A673 (cell line): Measurements from ENCODE around the gene RASIP1. TPM values are rescaled to one million over a fixed set of nuclear protein-coding genes. Genes with fewer than 3 reads are reported as not detected.

ENCODE experiments used
- BruUV-seq: library from RNA; stranded (reverse); fragments of 400-500 nt; replicated peaks from 2 replicates; lab custom pipeline; 2021; lab: Mats Ljungman, UMichigan
- CTCF ChIA-PET: fragments of 300-600 bp; sonication (Branson Sonifier 250); formaldehyde crosslinking; loops from one replicate; lab custom pipeline; 2022; ENCODE audit warnings: antibody characterized with exemption; lab: Charles Lee
- POLR2A ChIA-PET: fragments of 300-600 bp; sonication (Branson Sonifier 250); formaldehyde crosslinking; loops from one replicate; lab custom pipeline; 2022; ENCODE audit warnings: antibody characterized with exemption; ENCODE audit not compliant: low non-redundant PET; lab: Charles Lee
- DNase-seq: peaks from one replicate; pipeline ENCODE4 v3.0.0-alpha.2; 2015; ENCODE audit warnings: low spot score
- H3K27ac ChIP-seq: fragments of 200-600 bp; sonication (generic); 2 replicates; pipeline ENCODE4 v1.5.1; 2016; ENCODE audit warnings: mixed run types, low read depth, mild to moderate bottlenecking, mixed read lengths, antibody characterized with exemption, low read length; ENCODE audit not compliant: poor library complexity, severe bottlenecking
- H3K27me3 ChIP-seq: fragments of 200-600 bp; sonication (generic); replicated peaks from 2 replicates; pipeline ENCODE4 v1.6.1; 2017; ENCODE audit warnings: mixed run types, low read depth, mild to moderate bottlenecking, mixed read lengths, antibody characterized with exemption, low read length; ENCODE audit not compliant: insufficient read depth, poor library complexity
- H3K36me3 ChIP-seq: fragments of 200-600 bp; sonication (generic); 2 replicates; pipeline ENCODE4 v1.6.1; 2016; ENCODE audit warnings: mixed run types, mild to moderate bottlenecking, mixed read lengths, antibody characterized with exemption, low read length; ENCODE audit not compliant: insufficient read depth, poor library complexity, severe bottlenecking
- H3K4me1 ChIP-seq: fragments of 200-600 bp; sonication (generic); 2 replicates; pipeline ENCODE4 v1.6.1; 2017; ENCODE audit warnings: mixed run types, mild to moderate bottlenecking, mixed read lengths, antibody characterized with exemption, low read length; ENCODE audit not compliant: insufficient read depth, poor library complexity, severe bottlenecking
- H3K4me3 ChIP-seq: fragments of 200-600 bp; sonication (generic); 2 replicates; pipeline ENCODE4 v1.5.1; 2016; ENCODE audit warnings: low read depth, mixed run types, mild to moderate bottlenecking, mixed read lengths, low read length; ENCODE audit not compliant: poor library complexity, severe bottlenecking
- H3K9me3 ChIP-seq: fragments of 200-600 bp; sonication (generic); 2 replicates; pipeline ENCODE4 v1.6.1; 2016; ENCODE audit warnings: mixed run types, low read depth, mild to moderate bottlenecking, mixed read lengths, antibody characterized with exemption, low read length; ENCODE audit not compliant: poor library complexity, severe bottlenecking
- EZH2 ChIP-seq: fragments of 200-600 bp; sonication (generic); IDR thresholded peaks from 2 replicates; pipeline ENCODE4 v1.6.1; 2017; ENCODE audit warnings: borderline replicate concordance, low read depth, mild to moderate bottlenecking, mixed read lengths, antibody characterized with exemption, low read length; ENCODE audit not compliant: poor library complexity, severe bottlenecking
- intact Hi-C: fragments of 100-400 bp; cut with micrococcal nuclease; formaldehyde crosslinking; loops from one replicate; pipeline ENCODE4 v1.10.0; 2022; ENCODE audit not compliant: unreplicated experiment
- total RNA-seq: library from RNA; stranded (reverse); gene quantifications from 2 replicates; pipeline ENCODE4 v1.2.3, GENCODE V29; 2021
- TF ChIP-seq, protein P1 (sequence below): fragments of 300-800, 200-600 bp; sonication (generic); conservative IDR thresholded peaks from 2 replicates; pipeline ENCODE4 v1.5.1; 2017; ENCODE audit warnings: low read depth, mild to moderate bottlenecking, antibody characterized with exemption, low read length, moderate library complexity, mixed read lengths

The RASIP1 gene
- total RNA-seq, 1 experiment from 2014 or later = 3.8 TPM

DNA sequence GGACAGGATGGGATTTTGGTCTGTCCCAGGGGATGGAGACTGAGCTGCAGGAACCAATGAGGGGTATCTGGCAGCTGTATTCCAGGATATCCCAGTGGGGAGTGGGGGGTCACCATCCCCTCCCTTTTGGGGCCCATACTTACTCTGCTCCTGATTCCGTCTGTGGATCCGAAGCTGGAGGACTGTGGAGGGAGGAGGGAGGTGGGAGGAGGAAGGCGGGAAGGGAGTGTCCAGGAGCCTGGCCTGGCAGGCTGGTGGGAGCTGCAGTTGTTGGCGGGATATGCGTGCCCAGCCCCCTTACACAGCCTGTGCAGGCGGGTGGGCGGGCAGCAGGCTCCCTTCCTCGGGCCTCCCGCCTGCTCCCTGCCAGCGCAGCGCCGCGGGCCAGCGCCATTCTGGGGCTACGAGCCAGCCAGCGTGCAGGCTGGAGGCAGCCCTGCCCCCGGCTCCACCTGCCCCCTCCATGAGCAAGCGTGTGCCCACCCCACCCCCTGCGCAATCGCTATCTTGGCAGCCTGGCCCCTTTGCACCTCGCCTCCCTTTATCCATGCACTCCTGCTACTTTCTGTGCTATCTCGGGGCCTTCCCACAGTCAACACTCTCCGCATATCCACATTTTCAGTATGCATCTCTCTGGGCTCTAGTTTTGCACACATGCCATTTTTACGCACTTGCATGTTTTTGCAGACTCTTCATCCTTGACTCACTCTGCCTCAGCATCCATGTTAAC, 23.7 kb downstream of the RASIP1 start:
- Histone ChIP-seq H3K27me3 (no peaks in the 10 kb centered on the region), H3K9me3 (no peaks in the 10 kb centered on the region), H3K27ac (peak overlapping the region; percentile 88), H3K4me3 (peak overlapping the region; percentile 66), H3K36me3 (no peaks in the 10 kb centered on the region), H3K4me1 (peaks cover 40% of the 10 kb centered on the region)
- CTCF ChIA-PET = interaction anchor here (1.0 to 1.1 kb wide), 2 partner anchors 9 to 22 kb away, joined by 3 read pairs; no protein-coding TSS in a partner anchor
- POLR2A ChIA-PET = interaction anchor here (0.5 kb wide), 1 partner anchor 33 kb away, joined by 3 read pairs; no protein-coding TSS in a partner anchor
- peak; percentile 89 for DNase-seq
- TF ChIP-seq, protein P1, sequence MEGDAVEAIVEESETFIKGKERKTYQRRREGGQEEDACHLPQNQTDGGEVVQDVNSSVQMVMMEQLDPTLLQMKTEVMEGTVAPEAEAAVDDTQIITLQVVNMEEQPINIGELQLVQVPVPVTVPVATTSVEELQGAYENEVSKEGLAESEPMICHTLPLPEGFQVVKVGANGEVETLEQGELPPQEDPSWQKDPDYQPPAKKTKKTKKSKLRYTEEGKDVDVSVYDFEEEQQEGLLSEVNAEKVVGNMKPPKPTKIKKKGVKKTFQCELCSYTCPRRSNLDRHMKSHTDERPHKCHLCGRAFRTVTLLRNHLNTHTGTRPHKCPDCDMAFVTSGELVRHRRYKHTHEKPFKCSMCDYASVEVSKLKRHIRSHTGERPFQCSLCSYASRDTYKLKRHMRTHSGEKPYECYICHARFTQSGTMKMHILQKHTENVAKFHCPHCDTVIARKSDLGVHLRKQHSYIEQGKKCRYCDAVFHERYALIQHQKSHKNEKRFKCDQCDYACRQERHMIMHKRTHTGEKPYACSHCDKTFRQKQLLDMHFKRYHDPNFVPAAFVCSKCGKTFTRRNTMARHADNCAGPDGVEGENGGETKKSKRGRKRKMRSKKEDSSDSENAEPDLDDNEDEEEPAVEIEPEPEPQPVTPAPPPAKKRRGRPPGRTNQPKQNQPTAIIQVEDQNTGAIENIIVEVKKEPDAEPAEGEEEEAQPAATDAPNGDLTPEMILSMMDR = no peak
- no peak for TF ChIP-seq EZH2
- intact Hi-C loops = no loop called here
- no TSS peak for BruUV-seq

DNA sequence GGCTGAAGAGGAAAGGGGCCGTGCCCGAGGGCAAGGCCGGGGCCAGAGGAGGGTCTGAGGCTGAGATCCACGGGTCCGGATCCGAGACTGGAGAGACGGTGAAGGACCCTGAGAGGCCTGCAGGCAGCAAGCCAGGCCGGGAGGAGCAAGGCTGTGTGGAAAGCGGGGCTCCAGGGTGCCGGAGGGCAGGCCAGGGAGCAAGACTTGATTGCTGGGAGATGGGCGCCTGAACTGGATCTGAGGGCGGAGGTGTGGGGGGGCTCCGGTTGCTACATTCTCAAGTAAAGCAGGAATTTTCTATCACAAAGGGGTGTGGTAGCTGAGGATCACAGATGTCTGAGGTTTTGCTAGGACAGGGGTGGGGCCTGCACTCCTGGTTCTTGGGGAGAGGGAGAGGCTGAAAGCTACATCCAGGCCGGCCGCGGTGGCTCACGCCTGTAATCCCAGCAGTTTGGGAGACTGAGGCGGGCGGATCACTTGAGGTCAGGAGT, 24.7 kb downstream of the RASIP1 start:
- H3K4me3 ChIP-seq = peak overlapping the region; percentile 66
- H3K27ac ChIP-seq = peak overlapping the region; percentile 88
- H3K4me1 ChIP-seq = peaks cover 33% of the 10 kb centered on the region
- BruUV-seq = no TSS peak
- H3K36me3 ChIP-seq = no peaks in the 10 kb centered on the region
- DNase-seq = no peak
- TF ChIP-seq, protein P1 = no peak
- TF ChIP-seq EZH2 = no peak
- H3K27me3 ChIP-seq = no peaks in the 10 kb centered on the region
- intact Hi-C loops = no loop called here
- H3K9me3 ChIP-seq = no peaks in the 10 kb centered on the region
- ChIA-PET CTCF (interaction anchor here (1.0 to 1.1 kb wide), 2 partner anchors 10 to 23 kb away, joined by 3 read pairs; no protein-coding TSS in a partner anchor), POLR2A (no interaction called here)

DNA sequence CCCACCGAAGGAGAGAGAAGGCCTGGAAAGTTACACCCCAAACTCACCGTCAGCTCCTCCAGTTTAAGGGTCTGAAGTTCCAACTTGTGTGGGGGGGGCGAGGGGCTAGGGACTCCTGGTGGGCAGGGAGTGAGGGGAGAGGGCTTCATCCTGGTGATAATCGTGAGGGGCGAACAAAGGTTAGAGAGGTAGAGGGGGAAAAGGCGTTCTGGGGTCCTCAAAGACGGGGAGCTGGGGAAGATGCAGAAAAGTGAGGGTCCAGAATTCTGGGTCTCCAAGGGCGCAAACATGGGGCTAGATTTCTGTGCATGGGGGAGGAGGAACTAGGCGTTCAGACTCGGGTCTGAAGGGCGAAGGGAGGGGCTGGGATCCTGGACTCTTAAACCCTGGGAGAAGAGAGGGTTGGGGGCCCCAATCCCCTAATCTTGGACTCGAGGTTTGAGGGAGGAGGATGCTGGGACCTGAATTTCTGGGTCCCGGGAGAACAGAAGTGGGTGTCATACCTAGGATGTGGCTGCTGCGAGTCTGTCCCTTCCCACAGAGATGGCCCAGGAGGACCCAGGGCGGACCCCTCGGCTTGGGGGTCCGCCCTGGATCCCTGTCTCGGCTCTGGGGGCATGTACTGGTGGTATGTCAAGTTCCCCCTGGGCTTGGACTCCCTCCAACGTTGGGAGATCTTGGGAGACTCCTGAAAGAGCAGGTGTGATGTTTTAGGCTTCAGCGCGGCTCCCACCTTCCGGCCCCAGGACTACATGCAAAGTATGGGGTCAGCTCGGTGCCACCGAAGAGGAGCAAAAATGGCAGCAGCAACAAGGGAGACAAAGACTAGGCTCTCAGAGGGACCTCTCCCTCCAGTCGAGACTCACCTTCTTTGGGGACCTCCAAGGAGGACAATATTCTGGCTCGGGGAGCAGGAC, 25.4 kb downstream of the RASIP1 start:
- ChIA-PET CTCF (interaction anchor here (0.9 kb wide), 1 partner anchor 69 kb away, joined by 4 read pairs; the partner anchor contains the start of gene CA11), POLR2A (interaction anchor here (0.6 kb wide), 1 partner anchor 179 kb away, joined by 3 read pairs; no protein-coding TSS in a partner anchor)
- intact Hi-C loops = loop anchor here (5.0 kb wide), 1 partner anchor 68 kb away; the partner anchor contains the start of gene CA11
- Histone ChIP-seq H3K27ac (peak overlapping the region; percentile 88), H3K4me1 (peaks cover 33% of the 10 kb centered on the region), H3K9me3 (no peaks in the 10 kb centered on the region), H3K36me3 (no peaks in the 10 kb centered on the region), H3K4me3 (peak overlapping the region; percentile 66), H3K27me3 (no peaks in the 10 kb centered on the region)
- TF ChIP-seq, protein P1 = no peak
- TF ChIP-seq EZH2 = no peak
- no TSS peak for BruUV-seq
- DNase-seq = no peak
